Measurements from ENCODE around the gene PSMB3.

PSMB3 gene

DNA sequence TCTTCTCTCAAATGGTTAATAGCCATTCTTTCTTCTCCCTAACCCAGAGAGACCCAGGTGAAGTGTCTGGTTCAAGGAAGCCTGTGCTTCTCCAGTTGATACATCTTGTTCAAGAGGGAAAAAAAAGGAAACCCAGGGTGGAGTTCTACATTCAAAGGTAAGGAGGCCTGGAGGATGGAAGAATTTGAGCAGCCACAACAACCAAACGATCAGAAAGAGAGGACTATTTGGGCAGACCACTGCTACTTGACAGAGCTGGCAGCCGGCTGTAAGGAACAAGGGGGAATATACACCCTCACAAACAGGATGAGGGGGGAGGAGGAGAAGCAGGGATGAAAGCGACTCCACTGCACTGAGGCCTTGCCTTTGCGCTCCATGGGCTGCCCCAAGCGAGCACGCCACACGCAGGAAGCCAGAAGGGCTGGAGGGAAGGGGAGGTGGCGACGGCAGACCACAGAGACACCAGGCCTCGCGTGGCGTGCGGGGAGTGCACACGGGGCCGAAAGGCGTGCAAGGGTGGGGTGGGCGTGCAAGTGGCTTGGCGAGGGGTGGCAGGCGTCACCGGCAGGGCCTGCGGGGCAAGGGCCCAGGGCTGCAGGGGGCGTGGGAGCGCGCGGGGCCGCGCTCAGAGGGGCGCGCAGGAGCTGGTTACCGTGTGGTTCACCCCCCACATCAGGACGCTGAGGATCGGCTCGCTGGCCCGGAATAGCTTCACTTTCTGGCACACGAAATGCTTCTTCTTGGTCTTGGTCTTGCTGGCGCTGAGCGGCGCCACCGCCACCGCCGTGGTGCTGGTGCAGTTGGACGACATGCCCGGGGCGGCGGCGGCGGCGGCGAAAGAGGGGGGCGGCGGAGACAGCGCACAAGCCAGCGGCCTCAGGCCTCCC lies 46.3 kb downstream of the PSMB3 start:
- DNase-seq: peak; percentile 70

DNA sequence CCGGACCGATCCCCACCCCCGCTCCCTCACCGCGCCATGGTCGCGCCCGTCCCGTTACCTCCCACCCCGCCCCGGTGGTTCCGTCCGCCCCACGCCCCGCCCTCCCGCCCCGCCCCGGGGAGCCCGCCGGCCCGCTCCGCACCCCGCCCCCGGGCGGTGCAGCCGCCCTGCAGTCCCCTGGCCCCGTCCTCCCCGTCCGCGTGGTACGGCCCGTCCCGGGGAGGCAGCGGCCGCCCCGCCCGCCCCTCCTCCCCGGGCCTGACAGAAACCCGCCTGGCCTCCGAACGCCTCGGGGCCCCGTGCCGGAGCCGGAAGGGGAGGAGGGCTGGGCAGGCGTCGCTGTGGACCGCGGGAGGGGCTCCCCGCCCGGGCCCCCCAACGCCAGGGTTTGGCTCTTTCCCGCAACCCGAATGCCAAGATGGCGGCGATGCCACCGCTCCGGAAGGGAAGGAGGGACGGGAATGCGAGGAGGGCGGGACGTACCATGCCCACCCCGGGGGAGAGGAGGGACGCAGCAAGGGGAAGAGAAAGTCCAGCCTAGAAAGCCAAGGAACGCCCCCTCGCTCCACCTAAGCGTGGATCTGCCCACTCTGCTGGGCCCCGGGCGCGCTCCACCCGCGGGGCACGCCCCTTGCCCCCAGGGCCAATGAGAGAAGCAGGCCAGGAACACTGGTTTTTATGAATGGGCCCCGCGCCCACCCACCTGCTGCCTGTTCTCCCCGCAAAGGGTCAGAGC lies 47.1 kb downstream of the PSMB3 start, which contains the start of gene PIP4K2B:
TSS of gene PIP4K2B (minus strand) at position 56 of the 736 bp plus-strand sequence. CDS start 132 bp downstream, outside the sequence.
- peak; percentile 90 for DNase-seq

DNA sequence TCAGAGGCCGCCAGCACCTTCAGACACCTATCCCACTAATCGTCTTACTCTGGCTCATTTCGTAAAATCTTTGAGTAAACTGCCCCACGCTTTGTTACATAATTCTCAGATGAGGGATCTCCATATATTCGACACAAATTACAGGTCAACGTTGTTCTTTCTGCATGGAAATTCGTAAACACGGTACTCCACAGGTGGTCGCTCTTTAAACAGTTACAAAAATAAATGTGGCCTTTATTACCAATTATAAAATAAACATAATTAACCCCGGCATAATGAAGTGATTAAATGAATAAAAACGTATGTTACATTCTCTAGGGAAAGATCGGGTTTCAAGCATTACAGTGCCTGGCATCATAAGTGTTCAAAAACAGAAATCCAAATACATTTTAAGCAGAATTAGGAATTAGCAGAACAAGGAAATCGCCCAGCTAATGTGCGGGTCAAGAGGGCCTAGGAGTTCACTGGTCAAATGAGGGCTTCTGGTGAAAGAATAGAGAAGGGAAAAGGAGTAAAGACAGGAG lies 47.8 kb downstream of the PSMB3 start:
- no peak for DNase-seq

DNA sequence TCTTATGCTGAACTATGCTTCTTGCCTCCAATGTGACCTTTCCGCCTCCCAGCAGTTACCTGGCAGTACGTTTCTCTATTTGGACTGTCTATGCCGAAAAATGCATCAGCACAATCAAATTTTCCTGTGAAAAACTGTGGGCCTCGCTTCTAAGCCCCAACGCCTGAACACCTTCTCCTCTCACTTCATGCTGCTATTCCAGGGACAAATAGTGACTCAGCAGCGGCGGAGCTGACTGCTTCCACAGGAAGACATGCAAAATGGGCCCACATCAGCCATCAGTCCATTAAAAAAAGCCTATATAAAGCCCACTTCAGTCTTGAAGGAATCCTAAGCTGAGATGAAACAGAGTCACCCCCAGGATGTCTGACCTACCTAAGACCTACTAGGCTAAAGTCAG lies 57.3 kb downstream of the PSMB3 start:
- no peak for DNase-seq
